ENCODE results near the gene TNS4.

TNS4 gene

GRCh38 chr17:40541060-40541872, 39.8 kb upstream of the TNS4 start:
- TF ChIP-seq EP300 (IDR thresholded peaks at IDR 0.05; ENCODE audit: borderline replicate concordance) (no peak), CREB1 (IDR thresholded peaks at IDR 0.05; ENCODE audit: low read depth) (no peak), YY1 (IDR thresholded peaks at IDR 0.05; ENCODE audit: low read depth) (no peak), TEAD4 (IDR thresholded peaks at IDR 0.05) (no peak), TAF1 (IDR thresholded peaks at IDR 0.05; ENCODE audit: low read depth) (no peak), NFIC (IDR thresholded peaks at IDR 0.05) (no peak), CEBPB (IDR thresholded peaks at IDR 0.05) (no peak), MAX (IDR thresholded peaks at IDR 0.05) (no peak), REST (IDR thresholded peaks at IDR 0.05; ENCODE audit: low read depth) (no peak), FOXM1 (IDR thresholded peaks at IDR 0.05; ENCODE audit: borderline replicate concordance, low read depth) (no peak)

- TF ChIP-seq NFIC (IDR thresholded peaks at IDR 0.05) (no peak), TEAD4 (IDR thresholded peaks at IDR 0.05) (no peak), YY1 (IDR thresholded peaks at IDR 0.05; ENCODE audit: low read depth) (no peak)
Measured at GRCh38 chr17:40540448-40540847, 39.0 kb upstream of the TNS4 start.

DNA sequence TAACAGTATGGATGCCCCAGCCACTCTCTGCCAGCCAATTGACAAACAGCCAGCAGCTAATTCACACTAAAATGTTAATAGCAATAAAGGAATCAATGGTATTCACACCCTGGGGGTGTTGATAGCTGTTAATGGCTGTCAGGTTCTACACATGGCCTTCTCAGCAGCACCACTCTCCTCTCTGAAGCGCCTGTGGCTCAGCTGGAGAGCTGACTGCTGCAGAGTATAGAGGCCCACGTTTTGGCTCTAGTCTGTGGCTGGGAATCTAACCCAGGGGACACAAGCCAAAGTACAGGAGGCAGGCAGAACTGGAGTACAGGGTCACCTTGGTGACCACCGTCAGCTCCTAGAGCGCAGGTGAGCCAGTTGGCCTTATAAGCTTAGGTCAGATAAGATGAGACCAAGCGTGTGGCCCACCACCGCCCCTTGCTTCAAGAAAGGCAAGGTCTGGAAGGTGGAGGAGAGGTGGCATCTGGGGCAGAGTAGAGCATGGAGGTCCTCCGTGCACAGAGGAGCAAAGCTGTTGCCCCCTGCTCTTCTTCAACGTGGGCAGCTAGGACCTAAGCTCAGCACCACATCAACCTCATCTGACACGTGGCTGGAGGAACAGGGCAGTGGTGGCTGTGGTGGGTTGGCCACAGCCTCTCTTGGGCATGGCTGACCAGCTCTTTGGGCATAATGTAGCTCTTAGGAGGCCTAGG, 38.4 kb upstream of the TNS4 start:
- TF ChIP-seq CEBPB (IDR thresholded peaks at IDR 0.05) = no peak
- TF ChIP-seq NFIC (IDR thresholded peaks at IDR 0.05) = no peak
- TF ChIP-seq ZBTB7A (IDR thresholded peaks at IDR 0.05; ENCODE audit: low read depth) = no peak
- TF ChIP-seq TAF1 (IDR thresholded peaks at IDR 0.05; ENCODE audit: low read depth) = no peak
- TF ChIP-seq MAX (IDR thresholded peaks at IDR 0.05) = no peak

GRCh38 chr17:40538936-40539705, 37.7 kb upstream of the TNS4 start:
- TF ChIP-seq TEAD4 (IDR thresholded peaks at IDR 0.05) = no peak
- no peak for TF ChIP-seq MAX (IDR thresholded peaks at IDR 0.05)
- no peak for TF ChIP-seq YY1 (IDR thresholded peaks at IDR 0.05; ENCODE audit: low read depth)
- TF ChIP-seq TAF1 (IDR thresholded peaks at IDR 0.05; ENCODE audit: low read depth) = no peak
- no peak for TF ChIP-seq USF1 (IDR thresholded peaks at IDR 0.05)
- no peak for TF ChIP-seq CREB1 (IDR thresholded peaks at IDR 0.05; ENCODE audit: low read depth)
- no peak for TF ChIP-seq REST (IDR thresholded peaks at IDR 0.05; ENCODE audit: low read depth)

DNA sequence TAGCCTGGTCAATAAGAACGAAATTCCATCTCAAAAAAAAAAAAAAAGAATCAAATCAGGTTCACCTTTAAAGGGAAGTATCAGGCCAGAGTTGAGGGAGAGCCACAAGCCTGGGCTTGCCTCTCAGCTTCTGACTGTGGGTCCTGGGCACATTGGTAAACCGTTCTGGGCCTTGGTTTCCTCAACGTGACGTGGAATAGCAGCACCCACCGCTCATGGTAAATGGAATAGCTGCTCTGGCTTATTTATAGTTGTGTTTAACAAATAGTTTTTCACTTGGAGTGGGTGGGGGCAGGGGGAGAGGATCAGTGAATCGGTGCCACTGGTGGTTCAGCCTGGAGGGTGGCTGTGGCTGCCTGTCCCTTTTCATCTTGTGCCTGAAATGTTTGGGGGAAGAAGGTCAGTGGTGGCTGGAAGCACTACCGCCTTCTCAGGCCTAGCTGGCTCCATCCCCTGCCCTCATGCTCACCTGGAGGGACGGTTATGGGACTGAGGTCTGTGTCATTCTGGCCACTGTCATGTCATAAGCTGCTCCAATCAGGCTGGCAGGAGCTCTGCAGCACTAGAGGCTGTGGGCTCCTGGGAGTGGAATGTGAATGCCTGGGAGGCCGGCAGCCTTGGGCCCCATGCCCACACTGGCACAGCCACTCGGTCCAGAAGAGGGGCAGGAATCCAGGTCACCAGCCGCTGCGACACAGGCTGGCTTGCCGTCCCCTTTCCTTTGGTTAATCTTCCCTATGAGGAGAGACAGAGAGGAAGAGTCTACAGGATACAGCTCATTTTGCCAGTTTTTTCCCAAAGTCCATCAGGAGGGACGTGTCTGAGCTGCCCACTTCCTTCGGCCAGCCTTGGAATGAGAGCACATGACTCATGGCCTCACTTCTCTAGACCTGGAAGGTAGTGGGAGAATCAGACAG, 36.9 kb upstream of the TNS4 start:
- TF ChIP-seq TEAD4 (IDR thresholded peaks at IDR 0.05) = no peak
- TF ChIP-seq EP300 (IDR thresholded peaks at IDR 0.05; ENCODE audit: borderline replicate concordance) = no peak
- no peak for TF ChIP-seq YY1 (IDR thresholded peaks at IDR 0.05; ENCODE audit: low read depth)
- no peak for TF ChIP-seq NFIC (IDR thresholded peaks at IDR 0.05)
- no peak for TF ChIP-seq CREB1 (IDR thresholded peaks at IDR 0.05; ENCODE audit: low read depth)
- TF ChIP-seq FOXM1 (IDR thresholded peaks at IDR 0.05; ENCODE audit: borderline replicate concordance, low read depth) = no peak
- no peak for TF ChIP-seq MAX (IDR thresholded peaks at IDR 0.05)
- no peak for TF ChIP-seq USF1 (IDR thresholded peaks at IDR 0.05)
- no peak for TF ChIP-seq TCF12 (IDR thresholded peaks at IDR 0.05; ENCODE audit: low read depth)
- no peak for TF ChIP-seq EGR1 (IDR thresholded peaks at IDR 0.05)
- TF ChIP-seq RAD21 (IDR thresholded peaks at IDR 0.05; ENCODE audit: low read depth) = no peak
- no peak for TF ChIP-seq ZBTB7A (IDR thresholded peaks at IDR 0.05; ENCODE audit: low read depth)
- no peak for TF ChIP-seq REST (IDR thresholded peaks at IDR 0.05; ENCODE audit: low read depth)
- no peak for TF ChIP-seq TAF1 (IDR thresholded peaks at IDR 0.05; ENCODE audit: low read depth)
- no peak for TF ChIP-seq CEBPB (IDR thresholded peaks at IDR 0.05)
